K562 (cell line): ENCODE measurements around the gene CDC45. TPM values are rescaled to one million over a fixed set of nuclear protein-coding genes. Genes with fewer than 3 reads are reported as not detected.

Experiments
- ETV5 ChIP-seq: sonication (generic); formaldehyde crosslinking; IDR thresholded peaks from 2 replicates; pipeline ENCODE4 v1.4.0; 2020; ENCODE audit warnings: low read depth, mild to moderate bottlenecking, missing genetic modification reagents
- GATAD2B ChIP-seq: fragments of 450-650 bp; IDR thresholded peaks from 2 replicates; pipeline ENCODE4 v1.6.1; 2017; ENCODE audit warnings: mild to moderate bottlenecking, borderline replicate concordance
- IRF2 ChIP-seq: sonication (generic); formaldehyde crosslinking; IDR thresholded peaks from 2 replicates; pipeline ENCODE4 v1.8.1; 2022; ENCODE audit warnings: mild to moderate bottlenecking, missing genetic modification reagents
- LCOR ChIP-seq: sonication (generic); formaldehyde crosslinking; IDR thresholded peaks from 2 replicates; pipeline ENCODE4 v1.8.0; 2022; ENCODE audit warnings: mild to moderate bottlenecking, missing genetic modification reagents
- MAFG ChIP-seq: fragments of 450-650 bp; conservative IDR thresholded peaks from 2 replicates; pipeline ENCODE4 v1.6.1; 2016; ENCODE audit warnings: missing genetic modification characterization, missing compliant biosample characterization
- PHB ChIP-seq: fragments of 250-450 bp; sonication (Bioruptor Pico); IDR thresholded peaks from 2 replicates; pipeline ENCODE4 v1.5.0; 2021
- RCOR1 ChIP-seq, 2 experiments: IDR thresholded peaks; 2 replicates each; pipeline ENCODE4 v1.6.1; 2012; ENCODE audit warnings: low read depth in 2 of 2, low read length in 2 of 2, borderline replicate concordance in 1 of 2, improper control_type of control experiment in 1 of 2
- SMARCE1 ChIP-seq: fragments of 450-650 bp; IDR thresholded peaks from 2 replicates; pipeline ENCODE4 v1.7.1; 2016; ENCODE audit warnings: mild to moderate bottlenecking
- SP1 ChIP-seq: sonication (generic); formaldehyde crosslinking; IDR thresholded peaks from 2 replicates; pipeline ENCODE4 v1.8.1; 2022; ENCODE audit warnings: mild to moderate bottlenecking, missing genetic modification reagents
- SREBF1 ChIP-seq: fragments of 150-350 bp; IDR thresholded peaks from 2 replicates; pipeline ENCODE4 v1.6.1; 2014; ENCODE audit warnings: antibody characterized with exemption, low read depth, low read length, borderline replicate concordance
- SRSF9 ChIP-seq: fragments of 200-400 bp; formaldehyde crosslinking; IDR thresholded peaks from 2 replicates; pipeline ENCODE4 v1.6.1; 2017; ENCODE audit warnings: low read depth, low read length, borderline replicate concordance
- ZNF224 ChIP-seq: sonication (generic); formaldehyde crosslinking; IDR thresholded peaks from 2 replicates; pipeline ENCODE4 v1.8.0; 2022; ENCODE audit warnings: mild to moderate bottlenecking, missing genetic modification reagents
- ZNF584 ChIP-seq: fragments of 200-800 bp; sonication (Bioruptor generic); IDR thresholded peaks from 2 replicates; pipeline ENCODE4 v1.6.1; 2016; ENCODE audit warnings: low read depth, mild to moderate bottlenecking, missing genetic modification characterization, missing compliant biosample characterization
- polyA plus RNA-seq, 8 experiments: library from polyadenylated mRNA; depleted of rRNA in 4 of 8; stranded (reverse) in 5 of 8; unstranded in 3 of 8; fragments of >200 nt; fragmentation: Nextera tagmentation in 2 of 8; fragmentation: Illumina TruSeq in 1 of 8; extraction: Ambion mirVana in 2 of 8; extraction: Trizol in 1 of 8; gene quantifications; 2 replicates each; pipeline versions ENCODE4 v1.2.1 to v1.2.3, GENCODE V29; 2011 to 2014; ENCODE audit warnings: inconsistent platforms in 1 of 8, missing spikeins in 1 of 8
- total RNA-seq, 7 experiments: library from RNA; depleted of rRNA in 6 of 7; stranded (reverse); fragments of >200 nt in 6 of 7; fragmentation: Illumina TruSeq in 2 of 7; extraction: Trizol in 2 of 7; gene quantifications; 2 replicates each; pipeline versions ENCODE4 v1.2.1 to v1.2.3, GENCODE V29; 2011 to 2021; ENCODE audit warnings: low replicate concordance in 1 of 7
- TF ChIP-seq, protein P1 (sequence below): sonication (generic); formaldehyde crosslinking; IDR thresholded peaks from 2 replicates; pipeline ENCODE4 v1.8.1; 2023; ENCODE audit warnings: missing genetic modification reagents, mild to moderate bottlenecking, borderline replicate concordance
- TF ChIP-seq, protein P2 (sequence below): sonication (generic); formaldehyde crosslinking; IDR thresholded peaks from 2 replicates; pipeline ENCODE4 v1.9.0; 2022; ENCODE audit warnings: mild to moderate bottlenecking, missing genetic modification reagents
- TF ChIP-seq, protein P3 (sequence below): fragments of 250-450 bp; sonication (Bioruptor Pico); IDR thresholded peaks from 2 replicates; pipeline ENCODE4 v1.8.0; 2021; ENCODE audit warnings: moderate library complexity, mild to moderate bottlenecking, inconsistent platforms
- TF ChIP-seq, protein P4 (sequence below), 2 experiments: fragments of 250-450 bp in 1 of 2; fragments of 450-650 bp in 1 of 2; sonication (Bioruptor Pico) in 1 of 2; IDR thresholded peaks; 2 replicates each; pipeline versions ENCODE4 v1.6.1 to v1.8.0; 2016 to 2021; ENCODE audit warnings: mild to moderate bottlenecking in 2 of 2, moderate library complexity in 2 of 2, missing compliant biosample characterization in 1 of 2, missing genetic modification characterization in 1 of 2
- TF ChIP-seq, protein P5 (sequence below), 2 experiments: fragments of 450-650 bp in 1 of 2; sonication (generic) in 1 of 2; formaldehyde crosslinking in 1 of 2; IDR thresholded peaks in 1 of 2; conservative IDR thresholded peaks in 1 of 2; 2 replicates each; pipeline versions ENCODE4 v1.6.1 to v1.8.1; 2016 to 2023; ENCODE audit warnings: mild to moderate bottlenecking in 2 of 2, moderate library complexity in 2 of 2, inconsistent platforms in 1 of 2, missing genetic modification reagents in 1 of 2

CDC45 gene
- total and polyA plus RNA-seq, 9 of the 15 experiments (the other 6 are each of a cell fraction or from before 2014, with no cell fraction given), result 251 to 580 (median 410) TPM

DNA sequence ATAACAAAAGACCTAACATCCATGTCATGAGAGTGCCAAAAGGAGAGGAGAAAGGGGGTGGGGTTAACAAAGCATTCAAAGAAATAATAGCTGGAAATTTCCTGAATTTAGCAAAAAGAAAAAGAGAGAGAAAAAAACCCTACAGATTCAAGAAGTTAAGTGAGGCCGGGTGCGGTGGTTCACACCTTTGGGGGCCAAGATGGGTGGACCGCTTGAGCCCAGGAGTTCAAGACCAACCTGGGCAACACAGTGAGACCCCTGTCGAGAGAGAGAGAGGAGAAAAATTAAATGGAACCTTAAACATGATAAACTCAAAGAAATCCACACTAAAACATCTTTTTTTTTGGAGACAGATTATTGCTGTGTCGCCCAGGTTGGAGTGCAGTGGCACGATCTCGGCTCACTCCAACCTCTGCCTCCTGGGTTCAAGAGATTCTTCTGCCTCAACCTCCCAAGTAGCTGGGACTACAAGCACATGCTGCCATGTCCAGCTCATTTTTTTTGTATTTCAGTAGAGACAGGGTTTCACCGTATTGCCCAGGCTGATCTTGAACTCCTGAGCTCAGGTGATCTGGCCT is 53.4 kb downstream of the CDC45 start (continued):
- TF ChIP-seq, protein P1, sequence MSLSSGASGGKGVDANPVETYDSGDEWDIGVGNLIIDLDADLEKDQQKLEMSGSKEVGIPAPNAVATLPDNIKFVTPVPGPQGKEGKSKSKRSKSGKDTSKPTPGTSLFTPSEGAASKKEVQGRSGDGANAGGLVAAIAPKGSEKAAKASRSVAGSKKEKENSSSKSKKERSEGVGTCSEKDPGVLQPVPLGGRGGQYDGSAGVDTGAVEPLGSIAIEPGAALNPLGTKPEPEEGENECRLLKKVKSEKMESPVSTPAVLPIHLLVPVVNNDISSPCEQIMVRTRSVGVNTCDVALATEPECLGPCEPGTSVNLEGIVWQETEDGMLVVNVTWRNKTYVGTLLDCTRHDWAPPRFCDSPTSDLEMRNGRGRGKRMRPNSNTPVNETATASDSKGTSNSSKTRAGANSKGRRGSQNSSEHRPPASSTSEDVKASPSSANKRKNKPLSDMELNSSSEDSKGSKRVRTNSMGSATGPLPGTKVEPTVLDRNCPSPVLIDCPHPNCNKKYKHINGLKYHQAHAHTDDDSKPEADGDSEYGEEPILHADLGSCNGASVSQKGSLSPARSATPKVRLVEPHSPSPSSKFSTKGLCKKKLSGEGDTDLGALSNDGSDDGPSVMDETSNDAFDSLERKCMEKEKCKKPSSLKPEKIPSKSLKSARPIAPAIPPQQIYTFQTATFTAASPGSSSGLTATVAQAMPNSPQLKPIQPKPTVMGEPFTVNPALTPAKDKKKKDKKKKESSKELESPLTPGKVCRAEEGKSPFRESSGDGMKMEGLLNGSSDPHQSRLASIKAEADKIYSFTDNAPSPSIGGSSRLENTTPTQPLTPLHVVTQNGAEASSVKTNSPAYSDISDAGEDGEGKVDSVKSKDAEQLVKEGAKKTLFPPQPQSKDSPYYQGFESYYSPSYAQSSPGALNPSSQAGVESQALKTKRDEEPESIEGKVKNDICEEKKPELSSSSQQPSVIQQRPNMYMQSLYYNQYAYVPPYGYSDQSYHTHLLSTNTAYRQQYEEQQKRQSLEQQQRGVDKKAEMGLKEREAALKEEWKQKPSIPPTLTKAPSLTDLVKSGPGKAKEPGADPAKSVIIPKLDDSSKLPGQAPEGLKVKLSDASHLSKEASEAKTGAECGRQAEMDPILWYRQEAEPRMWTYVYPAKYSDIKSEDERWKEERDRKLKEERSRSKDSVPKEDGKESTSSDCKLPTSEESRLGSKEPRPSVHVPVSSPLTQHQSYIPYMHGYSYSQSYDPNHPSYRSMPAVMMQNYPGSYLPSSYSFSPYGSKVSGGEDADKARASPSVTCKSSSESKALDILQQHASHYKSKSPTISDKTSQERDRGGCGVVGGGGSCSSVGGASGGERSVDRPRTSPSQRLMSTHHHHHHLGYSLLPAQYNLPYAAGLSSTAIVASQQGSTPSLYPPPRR (CRISPR knock-in tag), result 0 out of 2 replicates have a peak, but pooled peaks have one; percentile 73
- no peak for TF ChIP-seq SMARCE1
- TF ChIP-seq, protein P2, sequence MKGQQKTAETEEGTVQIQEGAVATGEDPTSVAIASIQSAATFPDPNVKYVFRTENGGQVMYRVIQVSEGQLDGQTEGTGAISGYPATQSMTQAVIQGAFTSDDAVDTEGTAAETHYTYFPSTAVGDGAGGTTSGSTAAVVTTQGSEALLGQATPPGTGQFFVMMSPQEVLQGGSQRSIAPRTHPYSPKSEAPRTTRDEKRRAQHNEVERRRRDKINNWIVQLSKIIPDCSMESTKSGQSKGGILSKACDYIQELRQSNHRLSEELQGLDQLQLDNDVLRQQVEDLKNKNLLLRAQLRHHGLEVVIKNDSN (CRISPR knock-in tag), result peak; percentile 49; the same call in 1 of the 2 replicates
- TF ChIP-seq IRF2 (CRISPR knock-in tag), result peak; percentile 70
- TF ChIP-seq, protein P3, sequence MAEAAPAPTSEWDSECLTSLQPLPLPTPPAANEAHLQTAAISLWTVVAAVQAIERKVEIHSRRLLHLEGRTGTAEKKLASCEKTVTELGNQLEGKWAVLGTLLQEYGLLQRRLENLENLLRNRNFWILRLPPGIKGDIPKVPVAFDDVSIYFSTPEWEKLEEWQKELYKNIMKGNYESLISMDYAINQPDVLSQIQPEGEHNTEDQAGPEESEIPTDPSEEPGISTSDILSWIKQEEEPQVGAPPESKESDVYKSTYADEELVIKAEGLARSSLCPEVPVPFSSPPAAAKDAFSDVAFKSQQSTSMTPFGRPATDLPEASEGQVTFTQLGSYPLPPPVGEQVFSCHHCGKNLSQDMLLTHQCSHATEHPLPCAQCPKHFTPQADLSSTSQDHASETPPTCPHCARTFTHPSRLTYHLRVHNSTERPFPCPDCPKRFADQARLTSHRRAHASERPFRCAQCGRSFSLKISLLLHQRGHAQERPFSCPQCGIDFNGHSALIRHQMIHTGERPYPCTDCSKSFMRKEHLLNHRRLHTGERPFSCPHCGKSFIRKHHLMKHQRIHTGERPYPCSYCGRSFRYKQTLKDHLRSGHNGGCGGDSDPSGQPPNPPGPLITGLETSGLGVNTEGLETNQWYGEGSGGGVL (CRISPR knock-in tag), result no peak
- TF ChIP-seq PHB (CRISPR knock-in tag), result no peak
- no peak for TF ChIP-seq MAFG
- TF ChIP-seq, protein P4, sequence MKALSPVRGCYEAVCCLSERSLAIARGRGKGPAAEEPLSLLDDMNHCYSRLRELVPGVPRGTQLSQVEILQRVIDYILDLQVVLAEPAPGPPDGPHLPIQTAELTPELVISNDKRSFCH (CRISPR knock-in tag; IDR thresholded peaks at IDR 0.05), result no peak
- TF ChIP-seq, protein P4 (tag; IDR thresholded peaks at IDR 0.05), result no peak; the same call in 1 of the 2 replicates
- TF ChIP-seq LCOR, result no peak
- TF ChIP-seq ETV5 (CRISPR knock-in tag), result no peak
- TF ChIP-seq, protein P5, sequence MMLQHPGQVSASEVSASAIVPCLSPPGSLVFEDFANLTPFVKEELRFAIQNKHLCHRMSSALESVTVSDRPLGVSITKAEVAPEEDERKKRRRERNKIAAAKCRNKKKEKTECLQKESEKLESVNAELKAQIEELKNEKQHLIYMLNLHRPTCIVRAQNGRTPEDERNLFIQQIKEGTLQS (IDR thresholded peaks at IDR 0.05), result no peak
- TF ChIP-seq, protein P5 (CRISPR knock-in tag; conservative IDR thresholded peaks at IDR 0.05), result no peak
- no peak for TF ChIP-seq ZNF584 (CRISPR knock-in tag)
- TF ChIP-seq GATAD2B, result no peak
- TF ChIP-seq SP1 (CRISPR knock-in tag), result 0 out of 2 replicates have a peak, but pooled peaks have one; percentile 47
- no peak for TF ChIP-seq SREBF1
- TF ChIP-seq SRSF9, result no peak
- TF ChIP-seq RCOR1 (IDR thresholded peaks at IDR 0.05; ENCODE audit: borderline replicate concordance in 1 of 2, low read depth in 2 of 2, low read length in 2 of 2), result no peak
- no peak for TF ChIP-seq ZNF224 (CRISPR knock-in tag)
